Ascending aorta (tissue), 2 donors: ENCODE data around the gene ZNF189. TPM values are rescaled to one million over a fixed set of nuclear protein-coding genes. Genes with fewer than 3 reads are reported as not detected.
A peak's percentile ranks its signal among the peaks of the same experiment; 100 is the strongest.
"Not testable (repeated sequence)": the region's sequence is repeated elsewhere in the genome, so short reads cannot be mapped to it uniquely, and the experiment has no call there.

ENCODE experiments used
- DNase-seq, 2 donors: peaks; one replicate each; pipeline ENCODE4 v3.0.0-alpha.2; 2019; ENCODE audit warnings: low spot score in 2 of 2
- H3K27ac ChIP-seq, 2 donors: fragments of 200-600 bp; sonication (generic); one replicate each; pipeline ENCODE4 v1.5.1; 2016 to 2017; ENCODE audit warnings: mild to moderate bottlenecking in 1 of 2
- H3K27me3 ChIP-seq: fragments of 200-600 bp; sonication (generic); one replicate; pipeline ENCODE4 v1.5.1; 2017
- H3K36me3 ChIP-seq, 2 donors: fragments of 200-600 bp; sonication (generic); one replicate each; pipeline ENCODE4 v1.5.1; 2016
- H3K4me1 ChIP-seq, 2 donors: fragments of 200-600 bp; sonication (generic); one replicate each; pipeline ENCODE4 v1.5.1; 2016 to 2017; ENCODE audit warnings: mild to moderate bottlenecking in 1 of 2
- H3K4me3 ChIP-seq, 2 donors: fragments of 200-600 bp; sonication (generic); one replicate each; pipeline ENCODE4 v1.5.1; 2016 to 2017; ENCODE audit warnings: mild to moderate bottlenecking in 1 of 2
- H3K9me3 ChIP-seq, 2 donors: fragments of 200-600 bp; sonication (generic); one replicate each; pipeline ENCODE4 v1.5.1; 2016
- CTCF ChIP-seq, 3 experiments: fragments of 200-600 bp in 2 of 3; fragments of 450-650 bp in 1 of 3; sonication (generic) in 2 of 3; IDR thresholded peaks; one replicate each; pipeline ENCODE4 v1.5.1; 2016 to 2019; ENCODE audit warnings: antibody characterized with exemption in 3 of 3, mild to moderate bottlenecking in 1 of 3, moderate library complexity in 1 of 3
- intact Hi-C: fragments of 100-400 bp; cut with DNase I; formaldehyde crosslinking; loops from one replicate; pipeline ENCODE4 v1.15.1; 2023
- total RNA-seq: library from RNA; depleted of rRNA; stranded (reverse); fragments of >200 nt; gene quantifications from one replicate; pipeline ENCODE4 v1.1.0, GENCODE V29; 2016

ZNF189 gene
- total RNA-seq, 1 donor from 2014 or later, result 30.4 TPM

- Histone ChIP-seq H3K4me1 (no peaks in the 10 kb centered on the region), H3K27ac (no peak overlapping the region), H3K9me3 (peaks cover 0 to 15% of the 10 kb centered on the region in 2 donors), H3K27me3 (no peaks in the 10 kb centered on the region), H3K4me3 (no peak overlapping the region), H3K36me3 (no peaks in the 10 kb centered on the region)
- DNase-seq, result no peak
- no peak for TF ChIP-seq CTCF (IDR thresholded peaks at IDR 0.05)
- intact Hi-C loops, result no loop called here
Measured at GRCh38 chr9:101381118-101381517, 17.5 kb upstream of the ZNF189 start.

- H3K9me3 ChIP-seq, result peaks cover 0 to 15% of the 10 kb centered on the region in 2 donors
- no peaks in the 10 kb centered on the region for H3K36me3 ChIP-seq
- H3K4me1 ChIP-seq, result no peaks in the 10 kb centered on the region
- intact Hi-C loops, result no loop called here
- H3K27ac ChIP-seq, result no peak overlapping the region
- no peak for DNase-seq
- TF ChIP-seq CTCF (IDR thresholded peaks at IDR 0.05), result no peak
- no peaks in the 10 kb centered on the region for H3K27me3 ChIP-seq
- H3K4me3 ChIP-seq, result no peak overlapping the region
Measured at GRCh38 chr9:101381833-101382342, 16.8 kb upstream of the ZNF189 start.

GRCh38 chr9:101383361-101383760 lies 15.3 kb upstream of the ZNF189 start:
- no peak overlapping the region for H3K27ac ChIP-seq
- H3K27me3 ChIP-seq, result no peaks in the 10 kb centered on the region
- H3K36me3 ChIP-seq, result no peaks in the 10 kb centered on the region
- TF ChIP-seq CTCF (IDR thresholded peaks at IDR 0.05), result no peak
- H3K4me1 ChIP-seq, result no peaks in the 10 kb centered on the region
- intact Hi-C loops, result no loop called here
- H3K9me3 ChIP-seq, result peaks cover 0 to 6% of the 10 kb centered on the region in 2 donors
- H3K4me3 ChIP-seq, result no peak overlapping the region
- DNase-seq, result no peak

GRCh38 chr9:101384873-101385536 lies 13.6 kb upstream of the ZNF189 start, which contains the start of gene BAAT:
Gene BAAT (minus strand): TSS chr9:101385006. CDS start chr9:101371404, 13,602 bp downstream.
- H3K27ac ChIP-seq, H3K4me3 ChIP-seq, H3K36me3 ChIP-seq, H3K9me3 ChIP-seq, H3K27me3 ChIP-seq, H3K4me1 ChIP-seq, DNase-seq, intact Hi-C loops: not testable (repeated sequence)

GRCh38 chr9:101387871-101388506 lies 10.7 kb upstream of the ZNF189 start:
- TF ChIP-seq CTCF (IDR thresholded peaks at IDR 0.05), result peak in 1 of 3 experiments; percentile 30
- no peak for DNase-seq
- peaks cover 10 to 18% of the 10 kb centered on the region in 2 donors for H3K36me3 ChIP-seq
- H3K9me3 ChIP-seq, result peaks cover 0 to 5% of the 10 kb centered on the region in 2 donors
- intact Hi-C loops, result no loop called here
- H3K27me3 ChIP-seq, result no peaks in the 10 kb centered on the region
- no peak overlapping the region for H3K4me3 ChIP-seq
- no peaks in the 10 kb centered on the region for H3K4me1 ChIP-seq
- no peak overlapping the region for H3K27ac ChIP-seq

GRCh38 chr9:101388507-101388993 lies 10.1 kb upstream of the ZNF189 start:
- no peaks in the 10 kb centered on the region for H3K27me3 ChIP-seq
- intact Hi-C loops, result no loop called here
- H3K4me1 ChIP-seq, result no peaks in the 10 kb centered on the region
- peaks cover 10 to 18% of the 10 kb centered on the region in 2 donors for H3K36me3 ChIP-seq
- H3K4me3 ChIP-seq, result no peak overlapping the region
- no peak for TF ChIP-seq CTCF (IDR thresholded peaks at IDR 0.05)
- H3K27ac ChIP-seq, result no peak overlapping the region
- H3K9me3 ChIP-seq, result peaks cover 0 to 5% of the 10 kb centered on the region in 2 donors
- no peak for DNase-seq
